Myometrial cell (primary cell): Measurements from ENCODE around the gene MTIF2. TPM values are rescaled to one million over a fixed set of nuclear protein-coding genes. Genes with fewer than 3 reads are reported as not detected.

ENCODE experiments used
- total RNA-seq: library from RNA; depleted of rRNA; stranded (reverse); fragments of >200 nt; gene quantifications from 2 replicates; pipeline ENCODE4 v1.2.3, GENCODE V29; 2015

Gene MTIF2, protein sequence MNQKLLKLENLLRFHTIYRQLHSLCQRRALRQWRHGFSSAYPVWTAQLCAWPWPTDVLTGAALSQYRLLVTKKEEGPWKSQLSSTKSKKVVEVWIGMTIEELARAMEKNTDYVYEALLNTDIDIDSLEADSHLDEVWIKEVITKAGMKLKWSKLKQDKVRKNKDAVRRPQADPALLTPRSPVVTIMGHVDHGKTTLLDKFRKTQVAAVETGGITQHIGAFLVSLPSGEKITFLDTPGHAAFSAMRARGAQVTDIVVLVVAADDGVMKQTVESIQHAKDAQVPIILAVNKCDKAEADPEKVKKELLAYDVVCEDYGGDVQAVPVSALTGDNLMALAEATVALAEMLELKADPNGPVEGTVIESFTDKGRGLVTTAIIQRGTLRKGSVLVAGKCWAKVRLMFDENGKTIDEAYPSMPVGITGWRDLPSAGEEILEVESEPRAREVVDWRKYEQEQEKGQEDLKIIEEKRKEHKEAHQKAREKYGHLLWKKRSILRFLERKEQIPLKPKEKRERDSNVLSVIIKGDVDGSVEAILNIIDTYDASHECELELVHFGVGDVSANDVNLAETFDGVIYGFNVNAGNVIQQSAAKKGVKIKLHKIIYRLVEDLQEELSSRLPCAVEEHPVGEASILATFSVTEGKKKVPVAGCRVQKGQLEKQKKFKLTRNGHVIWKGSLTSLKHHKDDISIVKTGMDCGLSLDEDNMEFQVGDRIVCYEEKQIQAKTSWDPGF
- 19.0 and 31.2 TPM in 2 replicates for total RNA-seq

DNA sequence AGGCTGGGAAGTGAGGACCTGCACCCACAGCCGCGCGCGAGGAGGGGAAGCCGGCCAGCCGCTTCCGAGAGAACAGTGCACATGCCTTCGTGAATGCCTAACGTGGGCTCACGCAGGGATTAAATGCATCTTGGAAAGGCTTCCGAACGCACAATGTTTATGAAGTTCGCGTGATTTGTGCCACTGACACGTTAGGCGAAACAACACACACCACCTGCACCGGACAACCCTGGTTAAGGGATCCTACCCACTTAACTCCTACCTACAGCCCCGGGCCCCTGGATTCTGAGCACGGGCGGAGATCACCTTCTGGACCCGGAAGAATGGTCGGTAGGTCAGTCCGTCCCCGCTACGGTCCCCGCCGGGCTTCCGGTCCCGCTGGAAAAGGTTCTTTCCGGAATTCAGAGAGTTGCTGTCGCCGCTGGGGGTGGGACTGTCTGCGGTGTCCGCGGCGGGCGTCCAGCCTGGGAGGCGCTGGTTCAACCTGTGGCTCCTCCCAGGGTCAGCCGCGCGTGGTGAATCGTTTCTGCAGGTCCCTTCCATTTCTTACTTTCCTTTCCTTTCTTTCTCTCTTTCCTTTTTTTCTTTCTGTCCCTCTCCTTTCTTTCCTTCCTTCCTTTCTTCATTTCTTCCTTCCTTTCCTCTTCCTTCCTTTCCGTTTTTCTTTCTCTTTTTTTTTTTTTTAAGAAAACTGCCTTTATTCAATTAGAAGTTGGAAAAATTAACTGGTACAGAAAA is at the start of gene MTIF2:
MTIF2 (minus strand) TSS at position 325 of the 738 bp plus-strand sequence. CDS start 5,373 bp downstream, outside the sequence.

GRCh38 chr2:55232084-55232862 is 36.8 kb downstream of the MTIF2 start, which contains the start of the genes CLHC1 and RPS27A:
Gene CLHC1 (minus strand): TSS chr2:55232293. CDS start chr2:55222411, 9,882 bp downstream.
Gene RPS27A (plus strand): TSS chr2:55232688. CDS start chr2:55232825, 137 bp downstream.

Other genes with a start within 250 kb of the MTIF2 start
- gene RTN4, start 218.8 kb downstream of the MTIF2 start, total RNA-seq, result 497 and 511 TPM in 2 replicates
- gene CLHC1, start 36.9 kb downstream of the MTIF2 start, total RNA-seq, result 5.1 and 6.9 TPM in 2 replicates
- gene RPS27A, start 36.5 kb downstream of the MTIF2 start, total RNA-seq, result 1,638 and 1,821 TPM in 2 replicates
- gene CCDC88A, start 150.6 kb upstream of the MTIF2 start, total RNA-seq, result 41.5 and 68.6 TPM in 2 replicates